Ishikawa (cell line): ENCODE data around the gene RGS12.

Experiments
- CEBPB ChIP-seq: IDR thresholded peaks from 2 replicates; pipeline ENCODE4 v1.6.1; 2012
- CREB1 ChIP-seq: IDR thresholded peaks from 2 replicates; pipeline ENCODE4 v1.6.1; 2012; ENCODE audit warnings: low read depth
- EGR1 ChIP-seq: IDR thresholded peaks from 2 replicates; pipeline ENCODE4 v1.6.1; 2012
- EP300 ChIP-seq: IDR thresholded peaks from 2 replicates; pipeline ENCODE4 v1.6.1; 2012; ENCODE audit warnings: borderline replicate concordance
- FOXM1 ChIP-seq: IDR thresholded peaks from 2 replicates; pipeline ENCODE4 v1.6.1; 2012; ENCODE audit warnings: low read depth, borderline replicate concordance
- MAX ChIP-seq: IDR thresholded peaks from 2 replicates; pipeline ENCODE4 v1.6.1; 2012
- NFIC ChIP-seq: IDR thresholded peaks from 2 replicates; pipeline ENCODE4 v1.6.1; 2012
- RAD21 ChIP-seq: IDR thresholded peaks from 2 replicates; pipeline ENCODE4 v1.6.1; 2012; ENCODE audit warnings: low read depth
- REST ChIP-seq: IDR thresholded peaks from 2 replicates; pipeline ENCODE4 v1.6.1; 2012; ENCODE audit warnings: low read depth, mild to moderate bottlenecking
- TAF1 ChIP-seq: IDR thresholded peaks from 2 replicates; pipeline ENCODE4 v1.6.1; 2012; ENCODE audit warnings: low read depth, mild to moderate bottlenecking
- TCF12 ChIP-seq: IDR thresholded peaks from 2 replicates; pipeline ENCODE4 v1.6.1; 2012; ENCODE audit warnings: low read depth
- TEAD4 ChIP-seq: IDR thresholded peaks from 2 replicates; pipeline ENCODE4 v1.6.1; 2012
- YY1 ChIP-seq: IDR thresholded peaks from 2 replicates; pipeline ENCODE4 v1.6.1; 2012; ENCODE audit warnings: low read depth
- ZBTB7A ChIP-seq: IDR thresholded peaks from 2 replicates; pipeline ENCODE4 v1.6.1; 2012; ENCODE audit warnings: low read depth
- TF ChIP-seq, protein P1 (sequence below): IDR thresholded peaks from 2 replicates; pipeline ENCODE4 v1.6.1; 2012

Gene RGS12

GRCh38 chr4:3308691-3309090 is 15.9 kb downstream of the RGS12 start:
- no peak for TF ChIP-seq YY1

GRCh38 chr4:3310301-3311094 is 17.7 kb downstream of the RGS12 start:
- TF ChIP-seq NFIC (no peak), CEBPB (no peak), EGR1 (no peak), YY1 (no peak), EP300 (no peak), TAF1 (no peak), TEAD4 (no peak), RAD21 (no peak), ZBTB7A (no peak), MAX (no peak), CREB1 (no peak), TCF12 (no peak), FOXM1 (no peak), REST (no peak)
- TF ChIP-seq, protein P1, sequence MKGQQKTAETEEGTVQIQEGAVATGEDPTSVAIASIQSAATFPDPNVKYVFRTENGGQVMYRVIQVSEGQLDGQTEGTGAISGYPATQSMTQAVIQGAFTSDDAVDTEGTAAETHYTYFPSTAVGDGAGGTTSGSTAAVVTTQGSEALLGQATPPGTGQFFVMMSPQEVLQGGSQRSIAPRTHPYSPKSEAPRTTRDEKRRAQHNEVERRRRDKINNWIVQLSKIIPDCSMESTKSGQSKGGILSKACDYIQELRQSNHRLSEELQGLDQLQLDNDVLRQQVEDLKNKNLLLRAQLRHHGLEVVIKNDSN = no peak

- TF ChIP-seq TAF1 = no peak
- no peak for TF ChIP-seq ZBTB7A
- TF ChIP-seq, protein P1 = no peak
- TF ChIP-seq TEAD4 = no peak
- TF ChIP-seq YY1 = no peak
- no peak for TF ChIP-seq EGR1
- no peak for TF ChIP-seq MAX
- no peak for TF ChIP-seq REST
- no peak for TF ChIP-seq FOXM1
- no peak for TF ChIP-seq RAD21
- no peak for TF ChIP-seq TCF12
- TF ChIP-seq NFIC = no peak
- TF ChIP-seq CREB1 = no peak
- TF ChIP-seq EP300 = no peak
- no peak for TF ChIP-seq CEBPB
These were observed 18.2 kb downstream of the RGS12 start for GRCh38 chr4:3311095-3311372.

DNA sequence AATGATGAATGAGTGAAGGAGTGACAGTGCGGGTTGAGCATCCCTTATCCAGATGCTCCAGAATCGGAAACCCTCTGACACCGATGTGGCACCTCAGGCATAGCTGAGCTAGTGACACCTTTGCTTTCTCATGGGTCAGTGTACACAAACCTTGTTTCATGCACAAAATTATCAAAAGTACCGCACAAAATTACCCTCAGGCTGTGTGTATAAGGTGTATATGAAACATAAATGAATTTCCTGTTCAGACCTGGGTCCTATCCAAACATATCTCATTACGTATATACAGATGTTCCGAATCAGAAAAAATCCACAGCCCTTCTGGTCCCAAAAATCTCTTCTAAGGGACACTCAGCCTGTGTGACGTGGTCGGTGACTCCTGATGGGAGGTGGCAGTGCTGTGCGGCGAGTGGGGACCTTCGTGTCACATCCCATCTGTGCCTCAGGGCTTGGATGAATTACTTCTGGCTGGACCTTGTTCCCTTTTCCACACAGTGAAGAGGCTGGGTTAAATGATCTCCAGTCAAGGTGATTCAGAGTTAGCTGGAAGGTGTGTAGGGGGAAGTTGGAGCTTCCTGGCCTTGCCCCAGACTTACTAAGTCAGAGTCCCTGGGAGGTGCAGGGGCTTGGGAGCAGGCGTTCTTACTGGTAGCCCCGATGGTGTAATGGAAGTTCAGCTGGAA is 18.8 kb downstream of the RGS12 start:
- TF ChIP-seq EP300 (no peak), MAX (no peak), REST (no peak), CREB1 (no peak), RAD21 (no peak), CEBPB (no peak), ZBTB7A (no peak), NFIC (no peak), TCF12 (no peak), YY1 (no peak), TAF1 (no peak), EGR1 (no peak), TEAD4 (no peak), FOXM1 (no peak)
- TF ChIP-seq, protein P1 = no peak
